NCI-H510A (cell line): Measurements from ENCODE around the gene NCOA5.

ENCODE experiments used
- DNase-seq: peaks from one replicate; lab custom pipeline; 2025; lab: John Stamatoyannopoulos, UW

Gene NCOA5

DNA sequence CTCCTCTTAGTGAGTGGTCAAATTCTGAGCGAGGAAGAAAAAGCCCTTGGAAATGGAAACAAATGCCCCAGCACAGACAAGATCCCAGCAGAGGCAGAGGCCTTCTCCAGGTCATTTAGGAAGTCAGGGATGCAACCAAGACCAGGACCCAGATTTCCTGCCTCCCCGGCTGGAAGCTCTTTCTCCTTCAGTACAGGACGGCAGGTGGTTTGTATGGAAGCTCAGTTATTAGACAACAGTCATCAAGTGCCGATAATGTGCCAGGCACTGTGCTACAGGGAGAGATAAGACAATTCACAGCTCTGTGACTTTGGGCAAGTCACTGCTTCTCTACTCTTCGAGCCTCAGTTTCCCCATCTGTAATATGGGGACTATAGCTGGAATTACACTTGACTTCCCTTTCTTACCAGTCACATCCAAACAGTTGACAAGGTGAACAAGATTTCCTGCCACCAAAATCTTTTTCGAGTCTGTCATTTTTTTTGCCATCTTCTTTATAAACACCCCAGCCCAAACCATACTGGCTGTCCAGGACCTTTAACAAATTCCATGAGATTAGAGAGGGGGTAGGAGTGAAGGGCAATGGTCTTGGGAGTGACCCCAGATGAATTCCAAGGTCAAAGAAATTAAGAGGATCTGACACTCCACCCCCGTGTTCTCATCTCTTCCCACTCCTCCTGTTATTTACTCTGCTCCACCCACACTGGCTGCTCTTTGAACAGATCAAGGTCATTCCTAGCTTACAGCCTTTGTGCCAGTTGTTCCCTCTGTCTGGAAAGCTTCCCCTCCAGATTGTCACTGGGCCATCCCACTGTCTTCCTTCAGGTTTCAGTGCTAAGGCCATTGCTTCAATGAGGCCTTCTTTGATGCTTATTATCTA is 75.0 kb downstream of the NCOA5 start:
- no peak for DNase-seq

DNA sequence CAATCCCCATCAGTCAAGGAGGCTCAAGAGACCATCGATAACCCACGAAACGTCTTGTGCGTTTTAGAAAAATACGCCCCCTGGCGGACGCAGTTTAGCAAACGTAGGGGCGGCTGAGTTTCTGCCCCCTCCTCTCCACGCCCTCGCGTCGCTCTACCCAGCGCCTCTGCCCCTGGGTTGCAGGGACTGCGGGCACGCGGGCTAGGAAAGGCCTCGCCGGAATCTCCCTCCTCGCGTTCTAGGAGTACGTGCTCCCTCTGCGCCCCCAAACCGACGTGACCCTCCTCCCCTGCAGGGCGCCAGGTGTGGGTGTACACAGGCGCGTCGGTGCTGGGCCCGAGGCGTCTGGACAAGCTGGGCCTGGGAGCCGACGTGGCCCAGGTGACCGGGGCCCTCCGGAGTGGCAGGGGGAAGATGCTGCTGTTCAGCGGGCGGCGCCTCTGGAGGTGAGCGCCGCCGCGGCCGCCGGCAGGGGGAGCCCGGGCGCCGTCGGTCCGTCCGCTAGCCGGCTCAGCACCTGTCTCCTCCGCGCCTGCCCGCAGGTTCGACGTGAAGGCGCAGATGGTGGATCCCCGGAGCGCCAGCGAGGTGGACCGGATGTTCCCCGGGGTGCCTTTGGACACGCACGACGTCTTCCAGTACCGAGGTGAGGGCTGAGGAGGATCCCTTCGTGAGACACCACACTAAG is 75.8 kb downstream of the NCOA5 start:
- peak; percentile 73 for DNase-seq

DNA sequence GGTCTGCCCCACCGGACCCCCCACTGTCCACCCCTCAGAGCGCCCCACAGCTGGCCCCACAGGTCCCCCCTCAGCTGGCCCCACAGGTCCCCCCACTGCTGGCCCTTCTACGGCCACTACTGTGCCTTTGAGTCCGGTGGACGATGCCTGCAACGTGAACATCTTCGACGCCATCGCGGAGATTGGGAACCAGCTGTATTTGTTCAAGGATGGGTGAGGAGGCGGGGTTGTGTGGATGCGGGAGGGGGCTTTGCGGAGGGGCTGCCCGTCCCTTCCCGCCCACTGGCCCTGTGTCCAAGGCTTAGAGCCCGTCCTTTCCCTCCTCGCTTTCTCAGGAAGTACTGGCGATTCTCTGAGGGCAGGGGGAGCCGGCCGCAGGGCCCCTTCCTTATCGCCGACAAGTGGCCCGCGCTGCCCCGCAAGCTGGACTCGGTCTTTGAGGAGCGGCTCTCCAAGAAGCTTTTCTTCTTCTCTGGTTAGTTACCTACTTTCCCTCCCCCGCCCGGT is 76.4 kb downstream of the NCOA5 start:
- no peak for DNase-seq

DNA sequence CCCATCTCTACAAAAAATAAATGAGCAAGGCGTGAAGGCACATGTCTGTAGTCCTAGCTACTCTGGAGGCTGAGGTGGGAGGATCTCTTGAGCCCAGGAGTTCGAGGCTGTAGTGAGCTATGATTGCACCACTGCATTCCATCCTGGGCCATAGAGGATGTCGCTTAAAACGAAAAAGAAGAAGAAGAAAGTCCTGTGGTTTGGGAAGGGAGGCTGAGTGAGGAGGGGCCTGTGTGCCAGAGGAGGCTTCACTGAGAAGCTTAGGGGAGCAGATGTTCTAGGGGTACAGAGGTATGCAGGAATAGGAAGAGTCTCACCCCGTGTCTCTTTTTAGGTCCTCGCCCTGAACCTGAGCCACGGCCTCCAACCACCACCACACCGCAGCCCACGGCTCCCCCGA is 76.8 kb downstream of the NCOA5 start:
- DNase-seq: no peak

DNA sequence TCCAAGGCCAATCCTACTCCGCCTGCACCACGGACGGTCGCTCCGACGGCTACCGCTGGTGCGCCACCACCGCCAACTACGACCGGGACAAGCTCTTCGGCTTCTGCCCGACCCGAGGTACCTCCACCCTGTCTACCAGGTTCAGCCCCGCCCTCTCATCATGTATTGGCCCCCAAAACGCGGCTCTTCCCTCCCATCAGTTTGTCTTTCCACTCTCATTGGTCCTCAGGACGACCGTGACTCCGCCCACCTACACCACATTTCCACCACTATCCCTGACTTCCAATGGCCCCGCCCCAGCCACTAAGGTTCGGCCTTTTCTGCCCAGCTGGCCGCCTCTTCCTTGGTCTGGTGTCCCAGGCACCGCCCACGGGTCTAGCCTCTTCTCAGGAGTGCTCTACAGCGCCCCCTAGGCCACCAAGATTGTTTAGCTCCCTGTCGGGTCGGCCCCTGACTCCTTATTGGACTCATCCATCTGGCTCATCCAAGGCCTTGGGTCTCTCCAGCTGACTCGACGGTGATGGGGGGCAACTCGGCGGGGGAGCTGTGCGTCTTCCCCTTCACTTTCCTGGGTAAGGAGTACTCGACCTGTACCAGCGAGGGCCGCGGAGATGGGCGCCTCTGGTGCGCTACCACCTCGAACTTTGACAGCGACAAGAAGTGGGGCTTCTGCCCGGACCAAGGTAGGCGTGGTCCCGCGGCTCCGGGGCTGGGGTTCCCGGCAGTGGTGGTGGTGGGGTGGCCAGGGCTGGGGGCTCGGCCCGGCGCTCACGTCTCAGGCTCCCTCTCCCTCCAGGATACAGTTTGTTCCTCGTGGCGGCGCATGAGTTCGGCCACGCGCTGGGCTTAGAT is 77.9 kb downstream of the NCOA5 start:
- DNase-seq: no peak
